ENCODE results near the gene S100PBP.

The S100PBP gene

GRCh38 chr1:32900371-32900955 lies 83.0 kb downstream of the S100PBP start:
- in situ Hi-C loops (cut with MboI; ENCODE audit: low sequenced_read_pairs, unreplicated experiment), result no loop called here
- no peak for DNase-seq (ENCODE audit: low spot score)

GRCh38 chr1:32900956-32901822 lies 83.7 kb downstream of the S100PBP start, which contains the start of gene TMEM54:
TMEM54 (minus strand) TSS chr1:32901389; CDS start chr1:32901238, 151 bp downstream.
- peak; percentile 78 for DNase-seq (ENCODE audit: low spot score)
- in situ Hi-C loops (cut with MboI; ENCODE audit: low sequenced_read_pairs, unreplicated experiment), result no loop called here
- TF ChIP-seq, protein P1, sequence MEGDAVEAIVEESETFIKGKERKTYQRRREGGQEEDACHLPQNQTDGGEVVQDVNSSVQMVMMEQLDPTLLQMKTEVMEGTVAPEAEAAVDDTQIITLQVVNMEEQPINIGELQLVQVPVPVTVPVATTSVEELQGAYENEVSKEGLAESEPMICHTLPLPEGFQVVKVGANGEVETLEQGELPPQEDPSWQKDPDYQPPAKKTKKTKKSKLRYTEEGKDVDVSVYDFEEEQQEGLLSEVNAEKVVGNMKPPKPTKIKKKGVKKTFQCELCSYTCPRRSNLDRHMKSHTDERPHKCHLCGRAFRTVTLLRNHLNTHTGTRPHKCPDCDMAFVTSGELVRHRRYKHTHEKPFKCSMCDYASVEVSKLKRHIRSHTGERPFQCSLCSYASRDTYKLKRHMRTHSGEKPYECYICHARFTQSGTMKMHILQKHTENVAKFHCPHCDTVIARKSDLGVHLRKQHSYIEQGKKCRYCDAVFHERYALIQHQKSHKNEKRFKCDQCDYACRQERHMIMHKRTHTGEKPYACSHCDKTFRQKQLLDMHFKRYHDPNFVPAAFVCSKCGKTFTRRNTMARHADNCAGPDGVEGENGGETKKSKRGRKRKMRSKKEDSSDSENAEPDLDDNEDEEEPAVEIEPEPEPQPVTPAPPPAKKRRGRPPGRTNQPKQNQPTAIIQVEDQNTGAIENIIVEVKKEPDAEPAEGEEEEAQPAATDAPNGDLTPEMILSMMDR (IDR thresholded peaks at IDR 0.05; ENCODE audit: borderline replicate concordance, control extremely low read depth, extremely low read depth, insufficient read depth, missing control alignments), result peak; percentile 7

More at GRCh38 chr1:32900371-32900955, 83.0 kb downstream of the S100PBP start:
- TF ChIP-seq, protein P1 (IDR thresholded peaks at IDR 0.05; ENCODE audit: borderline replicate concordance, control extremely low read depth, extremely low read depth, insufficient read depth, missing control alignments), result no peak

GRCh38 chr1:32901823-32902534 lies 84.5 kb downstream of the S100PBP start:
- in situ Hi-C loops (cut with MboI; ENCODE audit: low sequenced_read_pairs, unreplicated experiment), result no loop called here

GRCh38 chr1:32902535-32902920 lies 85.1 kb downstream of the S100PBP start:
- in situ Hi-C loops (cut with MboI; ENCODE audit: low sequenced_read_pairs, unreplicated experiment), result no loop called here
- DNase-seq (ENCODE audit: low spot score), result no peak
- TF ChIP-seq, protein P1 (IDR thresholded peaks at IDR 0.05; ENCODE audit: borderline replicate concordance, control extremely low read depth, extremely low read depth, insufficient read depth, missing control alignments), result no peak

More at GRCh38 chr1:32901823-32902534, 84.5 kb downstream of the S100PBP start:
- TF ChIP-seq, protein P1 (IDR thresholded peaks at IDR 0.05; ENCODE audit: borderline replicate concordance, control extremely low read depth, extremely low read depth, insufficient read depth, missing control alignments), result no peak
- DNase-seq (ENCODE audit: low spot score), result no peak

- TF ChIP-seq, protein P1 (IDR thresholded peaks at IDR 0.05; ENCODE audit: borderline replicate concordance, control extremely low read depth, extremely low read depth, insufficient read depth, missing control alignments), result no peak
- DNase-seq (ENCODE audit: low spot score), result no peak
- in situ Hi-C loops (cut with MboI; ENCODE audit: low sequenced_read_pairs, unreplicated experiment), result no loop called here
Measured at GRCh38 chr1:32903991-32904785, 86.7 kb downstream of the S100PBP start.
